ENCODE measurements around the gene GTF2H2.
"Not testable (repeated sequence)": the region's sequence is repeated elsewhere in the genome, so short reads cannot be mapped to it uniquely, and the experiment has no call there.

Gene GTF2H2

DNA sequence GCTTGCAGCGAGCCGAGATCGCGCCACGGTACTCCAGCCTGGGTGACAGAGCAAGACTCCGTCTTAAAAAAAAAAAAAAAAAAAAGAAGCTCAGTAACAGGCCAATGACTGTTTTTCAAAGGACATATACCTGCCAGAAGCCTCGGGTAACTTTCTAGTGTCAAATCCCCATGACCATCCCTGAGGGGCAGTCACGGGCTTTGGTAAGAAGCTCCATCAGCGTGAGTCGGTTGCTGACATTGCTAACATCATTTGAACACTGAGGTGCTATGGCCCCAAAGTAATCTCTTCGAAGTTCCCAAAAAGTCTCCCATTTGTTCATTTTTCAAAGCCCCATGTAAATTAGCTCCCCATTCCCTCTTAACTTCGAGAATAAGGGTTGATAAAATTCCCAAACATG lies 53.9 kb downstream of the GTF2H2 start:
- no peak for DNase-seq

DNA sequence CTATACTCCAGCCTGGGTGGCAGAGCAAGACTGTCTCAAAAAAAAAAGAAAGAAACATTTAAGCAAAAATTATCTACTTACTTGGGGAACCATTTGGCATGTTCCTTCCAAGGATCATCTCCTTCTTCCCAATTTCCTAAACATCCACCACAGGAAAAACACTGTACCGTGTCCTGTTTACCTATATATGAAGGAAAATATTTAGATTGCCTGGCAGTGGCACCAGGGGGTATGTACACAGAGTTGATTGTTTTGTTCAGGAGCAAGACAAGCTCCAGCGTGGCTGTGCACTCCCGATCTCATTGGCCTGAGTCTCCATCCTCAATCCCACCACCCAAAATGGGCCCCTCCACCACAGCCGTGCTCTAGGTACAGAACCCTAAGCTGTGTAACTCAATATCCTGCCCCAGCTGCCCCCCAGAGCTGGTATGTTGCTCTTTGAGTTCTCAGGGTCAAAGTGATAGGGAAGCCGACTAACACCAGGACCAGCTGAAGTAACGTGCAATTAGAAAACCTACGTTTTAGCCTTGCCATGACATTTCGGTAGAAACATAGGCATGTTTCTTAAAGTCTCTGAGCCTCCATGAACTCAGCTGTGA lies 56.2 kb downstream of the GTF2H2 start:
- no peak for DNase-seq

GRCh38 chr5:71006983-71007382 lies 60.5 kb downstream of the GTF2H2 start:
- not testable (repeated sequence) for DNase-seq

Measured in anterior cingulate cortex (tissue), 58 donors.